GM19395 (cell line): ENCODE data around the gene IPPK.

Source experiments
- ATAC-seq: cut with Tn5 transposase; IDR thresholded peaks from one replicate; pipeline ENCODE4 v1.9.1; 2021; ENCODE audit warnings: mild to moderate bottlenecking, moderate library complexity; ENCODE audit not compliant: unreplicated experiment

Gene IPPK, protein sequence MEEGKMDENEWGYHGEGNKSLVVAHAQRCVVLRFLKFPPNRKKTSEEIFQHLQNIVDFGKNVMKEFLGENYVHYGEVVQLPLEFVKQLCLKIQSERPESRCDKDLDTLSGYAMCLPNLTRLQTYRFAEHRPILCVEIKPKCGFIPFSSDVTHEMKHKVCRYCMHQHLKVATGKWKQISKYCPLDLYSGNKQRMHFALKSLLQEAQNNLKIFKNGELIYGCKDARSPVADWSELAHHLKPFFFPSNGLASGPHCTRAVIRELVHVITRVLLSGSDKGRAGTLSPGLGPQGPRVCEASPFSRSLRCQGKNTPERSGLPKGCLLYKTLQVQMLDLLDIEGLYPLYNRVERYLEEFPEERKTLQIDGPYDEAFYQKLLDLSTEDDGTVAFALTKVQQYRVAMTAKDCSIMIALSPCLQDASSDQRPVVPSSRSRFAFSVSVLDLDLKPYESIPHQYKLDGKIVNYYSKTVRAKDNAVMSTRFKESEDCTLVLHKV

DNA sequence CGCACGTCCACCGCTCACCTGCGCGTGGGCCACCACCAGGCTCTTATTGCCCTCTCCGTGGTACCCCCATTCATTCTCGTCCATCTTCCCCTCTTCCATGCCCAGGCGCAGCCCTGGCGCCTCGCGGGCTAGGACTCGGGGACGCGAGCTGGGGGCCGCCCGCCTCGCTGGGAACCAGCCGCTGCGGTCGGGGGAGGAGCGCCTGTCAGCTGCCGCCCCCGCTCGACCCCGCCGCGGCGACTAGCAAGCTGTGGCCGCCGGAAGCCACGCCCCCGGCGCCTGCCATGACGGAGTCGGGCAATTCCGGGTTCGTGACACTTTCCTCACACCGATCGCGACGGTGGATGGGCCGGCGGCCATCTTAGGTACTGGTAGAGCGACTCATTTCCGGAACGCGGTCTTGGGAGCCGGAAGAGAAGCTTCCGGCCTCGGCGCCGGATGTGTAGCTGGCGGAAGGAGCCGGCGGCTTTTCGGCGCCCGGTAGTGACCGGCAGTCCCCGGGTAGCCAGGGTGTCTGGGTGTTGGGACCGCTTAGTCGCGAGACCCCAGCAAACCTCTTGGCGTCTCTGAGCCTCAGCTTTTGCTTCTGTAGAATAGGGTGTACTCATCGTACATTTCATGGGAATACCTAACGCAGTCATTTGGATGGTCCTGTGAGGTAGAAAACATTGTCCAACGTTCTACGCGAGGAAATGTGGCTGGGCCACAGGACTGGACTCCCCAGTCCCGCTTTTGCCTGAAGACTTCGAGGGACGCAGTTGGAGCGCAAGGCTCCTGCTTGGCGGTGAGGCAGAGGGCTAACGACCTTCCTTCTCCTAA, at the start of gene IPPK:
TSS of gene IPPK (minus strand) at position 242 of the 819 bp plus-strand sequence. CDS start at position 99, 143 bp downstream.
- peak; percentile 97 for ATAC-seq

DNA sequence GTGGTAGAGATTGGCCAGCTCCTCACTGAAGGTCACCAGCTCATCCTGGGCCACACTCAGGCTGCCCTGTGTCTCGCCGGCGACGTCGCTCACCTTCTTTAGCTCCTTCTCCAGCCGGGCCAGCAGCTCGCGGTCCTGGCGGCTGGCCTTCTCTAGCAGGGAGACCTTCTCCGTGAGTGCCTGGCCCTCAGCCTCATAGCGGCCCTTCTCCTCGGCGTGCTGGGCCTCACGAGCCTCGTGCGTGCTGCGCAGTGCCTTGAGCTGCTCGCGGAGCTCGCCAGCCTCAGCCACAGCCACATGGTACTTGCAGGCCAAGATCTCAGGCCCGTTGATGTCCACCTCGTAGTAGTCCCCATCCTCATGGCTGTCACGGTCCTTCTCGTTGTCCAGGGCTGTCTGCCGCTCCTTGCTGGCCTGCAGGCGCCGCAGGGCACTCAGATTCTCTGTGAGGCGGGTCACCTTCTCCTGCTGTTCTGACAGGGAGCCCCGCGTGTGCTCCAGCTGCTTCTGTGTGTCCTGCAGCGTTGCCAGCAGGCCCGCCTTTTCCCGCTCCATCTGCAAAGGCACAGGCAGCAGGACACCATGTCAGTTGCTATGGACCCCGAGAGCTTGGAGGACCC, 49.2 kb upstream of the IPPK start:
- no peak for ATAC-seq

DNA sequence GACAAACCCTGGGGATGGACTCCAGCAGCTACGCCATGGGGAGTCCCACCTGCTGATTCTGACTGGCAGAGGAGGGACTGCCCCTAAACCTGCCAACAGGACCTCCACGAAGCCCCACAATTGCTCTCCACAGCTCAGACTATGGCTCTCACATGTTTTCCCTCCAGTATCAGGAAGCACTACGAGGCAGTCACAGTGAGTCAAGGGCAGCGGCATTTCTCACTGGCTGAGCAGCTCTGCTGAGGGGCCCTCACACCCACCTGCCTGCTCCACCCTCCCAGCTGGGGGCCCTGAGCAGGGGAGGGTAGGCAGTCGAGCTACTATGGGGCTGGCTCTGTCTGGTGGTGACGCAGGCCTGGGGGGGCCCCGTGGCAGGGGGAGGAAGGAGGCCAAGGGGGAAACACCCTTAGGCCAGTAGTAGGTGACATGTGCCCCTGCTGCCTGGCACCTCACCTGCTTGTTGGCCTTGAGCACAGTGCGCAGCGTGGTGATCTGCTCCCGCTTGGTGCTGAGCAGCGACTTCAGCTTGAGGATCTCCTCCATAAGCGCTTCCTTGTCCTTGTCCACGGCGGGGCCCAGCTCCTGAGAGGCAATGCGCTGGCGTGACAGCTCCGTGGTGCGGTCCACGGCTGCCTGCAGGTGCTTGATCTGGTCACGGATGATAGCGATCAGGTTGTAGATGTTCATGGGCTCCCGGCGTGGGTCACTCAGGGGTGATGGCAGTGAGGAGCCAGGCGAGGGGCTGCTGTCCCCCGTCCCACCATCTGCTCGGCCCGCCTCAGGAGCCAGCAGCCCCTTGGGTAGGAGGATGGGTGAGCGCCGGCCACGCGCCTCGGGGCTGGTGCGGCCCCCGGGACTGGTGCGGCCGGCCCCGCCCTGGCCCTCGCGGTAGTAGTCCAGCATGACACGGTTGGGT, 48.4 kb upstream of the IPPK start:
- no peak for ATAC-seq

DNA sequence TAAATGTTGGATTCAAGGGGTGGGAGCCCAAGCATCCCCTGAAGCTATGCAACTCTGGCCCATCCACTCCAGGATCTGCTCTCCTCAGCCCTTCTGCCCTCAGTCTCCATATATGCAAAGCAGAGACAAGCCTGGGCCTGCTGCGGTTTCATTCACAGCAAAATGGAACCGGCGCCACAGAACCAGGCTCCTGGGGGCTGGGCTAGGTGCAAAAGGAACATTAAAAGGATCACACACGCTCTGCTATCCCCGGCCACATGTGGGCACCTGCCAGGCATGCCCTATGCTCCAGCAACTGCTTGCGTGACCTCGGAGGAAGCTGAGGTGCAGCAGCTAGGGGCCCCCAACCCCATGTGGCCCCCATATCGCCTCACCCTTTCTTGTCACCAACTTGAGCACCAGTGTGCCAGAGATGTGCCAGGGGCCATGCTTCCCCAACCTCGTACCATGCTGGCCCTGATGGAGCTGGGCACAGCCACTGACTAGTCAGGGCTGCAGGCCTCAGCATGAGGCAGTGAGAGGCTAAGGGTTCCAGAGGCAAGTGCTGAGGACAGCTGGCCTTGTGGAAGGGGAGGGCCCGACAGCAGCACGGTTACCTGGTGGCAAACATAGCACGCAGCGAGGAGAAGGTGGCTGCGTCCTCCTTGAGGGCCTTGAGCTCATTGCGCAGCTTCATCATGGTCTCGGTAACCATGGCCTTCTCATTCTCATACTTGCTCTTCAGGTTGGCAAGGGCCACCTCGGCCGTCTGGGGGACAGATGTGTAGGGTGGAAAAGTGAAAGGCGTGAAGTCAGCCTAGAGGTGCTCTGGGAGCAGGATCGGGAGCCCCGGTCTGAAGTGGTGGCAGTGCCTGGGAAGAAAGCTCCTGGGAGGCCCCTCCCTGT, 47.5 kb upstream of the IPPK start:
- ATAC-seq, result no peak

DNA sequence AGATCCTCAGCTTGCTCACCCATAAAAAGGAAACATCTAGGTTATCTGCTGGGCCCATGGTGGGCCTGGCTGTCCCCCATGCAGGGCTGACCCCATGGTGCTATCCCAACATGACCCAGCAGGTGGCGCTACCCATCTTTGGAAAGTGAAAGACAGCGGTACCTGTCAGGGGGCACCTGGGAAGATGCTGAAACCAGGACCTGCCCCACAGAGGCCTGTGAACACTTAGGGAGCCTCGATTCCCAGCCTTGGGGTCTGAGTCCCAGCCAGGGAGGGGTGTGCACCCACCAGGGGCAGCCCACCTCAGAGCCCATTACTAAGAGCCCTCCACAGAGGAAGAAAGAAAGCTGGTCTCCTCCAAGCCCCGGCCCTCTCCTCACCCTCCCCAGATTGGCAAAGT, 46.6 kb upstream of the IPPK start:
- ATAC-seq, result no peak

DNA sequence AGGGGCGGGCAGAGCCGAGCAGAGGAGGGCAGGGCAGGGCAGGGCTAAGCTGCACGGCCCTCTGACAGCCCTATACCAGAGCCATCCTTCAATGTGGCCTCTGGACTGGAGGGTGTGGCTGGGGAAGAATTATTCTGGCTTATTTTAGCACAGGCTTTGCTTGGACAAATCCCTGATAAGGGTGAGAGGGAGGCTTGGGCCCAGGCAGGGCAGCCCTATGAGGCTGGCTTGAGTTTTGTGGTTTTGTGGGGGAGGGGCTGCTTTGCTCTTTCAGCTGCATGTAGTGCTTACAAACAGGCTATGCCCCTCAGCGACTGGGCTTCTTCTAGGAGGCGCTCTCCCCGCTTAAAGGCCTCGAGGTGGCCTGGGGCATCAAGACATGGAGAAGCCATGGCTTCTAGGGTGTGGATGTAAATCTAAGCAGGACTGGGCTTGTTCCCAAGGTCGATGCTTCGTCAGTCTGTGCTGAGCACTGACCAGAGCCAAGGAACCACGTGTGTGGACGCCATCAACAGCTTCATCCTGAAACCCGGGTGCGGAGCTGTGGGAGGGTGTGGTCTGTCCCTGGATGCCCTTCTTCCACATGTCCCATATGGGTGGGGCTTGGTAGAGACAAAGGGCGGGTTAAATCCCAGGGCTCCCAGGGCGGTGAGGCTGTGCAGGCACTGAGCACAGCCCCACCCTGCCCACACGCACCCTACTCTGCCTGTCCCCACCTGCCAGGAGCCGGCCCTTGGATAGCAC, 45.7 kb upstream of the IPPK start:
- no peak for ATAC-seq

DNA sequence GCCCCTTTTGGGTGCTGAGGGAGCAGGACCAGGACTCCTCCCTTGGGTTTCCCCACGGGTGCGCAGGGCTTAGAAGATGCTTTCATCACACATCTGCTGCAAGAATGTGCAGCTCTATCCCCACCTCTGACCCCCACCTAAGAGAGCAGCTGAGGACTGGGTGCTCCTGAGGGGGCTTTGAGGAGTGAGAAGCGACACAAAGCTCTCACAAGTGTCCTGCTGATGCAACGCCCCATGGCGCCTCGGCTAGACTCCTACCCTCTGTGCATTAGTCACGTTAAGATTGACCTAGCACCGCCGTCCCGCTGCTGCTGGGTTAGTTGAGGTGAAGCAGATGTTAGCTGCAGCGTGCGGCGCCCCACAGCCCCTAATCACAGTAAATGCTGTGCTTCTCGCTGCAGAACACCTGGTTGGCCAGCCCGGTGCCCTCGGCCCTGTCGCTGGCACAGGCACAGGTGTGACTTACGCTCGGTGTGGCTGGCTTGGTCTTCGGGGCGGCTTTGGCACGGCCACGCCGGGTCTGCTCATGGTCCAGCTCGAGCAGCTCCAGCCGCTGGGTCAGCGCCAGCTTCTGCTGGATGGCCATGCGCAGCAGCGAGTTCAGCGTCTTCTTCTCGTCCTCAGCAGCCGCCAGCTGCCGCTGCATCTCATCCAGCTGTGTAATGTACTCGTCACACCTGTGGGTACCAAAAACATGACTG, 45.0 kb upstream of the IPPK start:
- ATAC-seq, result no peak

DNA sequence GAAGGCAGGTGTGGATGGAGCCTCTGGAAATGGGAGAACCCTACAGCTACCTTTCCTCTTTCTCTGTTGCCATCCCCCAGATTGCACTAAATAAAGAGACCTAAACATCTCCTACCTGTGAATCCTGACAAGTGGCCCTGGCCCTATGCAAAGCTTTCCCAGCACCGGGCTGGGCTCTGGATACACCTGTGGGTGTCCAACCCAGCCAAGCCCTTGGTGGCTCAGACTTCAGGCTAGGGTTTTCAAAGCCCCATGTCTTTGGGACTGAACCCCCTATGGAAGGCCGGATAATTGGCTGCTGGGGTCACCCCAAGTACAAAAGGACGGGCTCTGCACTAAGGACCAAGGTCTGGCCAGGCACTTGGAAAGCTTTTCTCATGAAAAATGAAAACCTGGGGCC, 44.1 kb upstream of the IPPK start:
- ATAC-seq, result no peak

DNA sequence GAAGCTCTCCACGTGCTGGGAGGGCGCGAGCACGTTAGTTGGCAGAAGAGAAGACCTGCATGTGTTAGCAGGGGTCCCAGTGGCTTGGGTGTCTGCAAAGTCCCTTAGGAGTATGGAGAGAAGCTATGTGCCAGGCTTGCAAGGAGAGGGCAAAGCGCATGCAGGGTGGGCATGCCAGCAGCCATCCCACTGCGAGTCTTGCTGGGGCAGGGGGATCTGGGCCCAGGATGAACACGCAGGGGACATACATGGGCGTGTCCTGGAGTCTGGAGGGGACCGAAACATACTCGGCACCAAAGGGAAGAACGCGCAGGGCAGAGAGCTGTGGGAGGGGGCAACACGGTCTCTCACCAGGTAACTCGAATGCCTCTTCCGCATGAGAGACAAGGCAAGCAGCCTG, 43.6 kb upstream of the IPPK start:
- ATAC-seq, result no peak

DNA sequence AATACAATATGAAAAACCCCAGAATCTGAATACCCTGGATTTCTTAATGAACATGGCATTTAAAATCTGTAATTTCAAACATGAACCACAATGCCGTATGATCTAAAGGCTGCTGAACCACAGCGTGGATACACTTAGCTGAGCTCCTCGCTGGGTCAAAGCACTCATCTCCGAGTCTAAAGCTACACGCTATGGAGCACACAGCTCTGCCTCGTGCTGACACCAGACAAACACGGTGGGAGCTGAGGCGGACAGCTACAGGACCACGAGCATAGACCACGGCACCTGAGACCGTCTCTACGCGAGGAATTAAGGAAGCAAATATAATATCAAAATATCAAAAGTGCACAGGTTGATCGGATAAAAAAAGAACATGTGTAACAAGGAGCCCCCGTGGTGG, 42.8 kb upstream of the IPPK start:
- ATAC-seq, result no peak

DNA sequence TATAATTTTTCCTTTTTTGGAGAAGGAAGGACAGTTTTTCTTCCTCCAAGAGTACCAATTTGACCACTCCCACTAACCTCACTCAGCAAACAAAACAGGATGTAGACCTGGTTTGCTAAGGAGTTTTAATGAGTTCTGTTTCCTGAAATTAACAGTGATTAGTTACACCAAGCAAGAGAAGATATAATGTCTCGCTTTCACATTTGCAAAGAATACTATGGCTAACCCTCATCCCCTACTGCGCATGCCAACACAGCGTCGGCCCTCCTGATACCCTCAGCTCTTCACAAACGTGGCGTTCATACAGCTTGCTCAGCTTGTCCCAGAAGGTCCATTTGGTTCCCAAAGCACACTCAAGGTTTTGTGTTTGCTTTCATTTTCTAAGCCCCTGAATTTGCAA, 41.9 kb upstream of the IPPK start:
- peak; percentile 50 for ATAC-seq

DNA sequence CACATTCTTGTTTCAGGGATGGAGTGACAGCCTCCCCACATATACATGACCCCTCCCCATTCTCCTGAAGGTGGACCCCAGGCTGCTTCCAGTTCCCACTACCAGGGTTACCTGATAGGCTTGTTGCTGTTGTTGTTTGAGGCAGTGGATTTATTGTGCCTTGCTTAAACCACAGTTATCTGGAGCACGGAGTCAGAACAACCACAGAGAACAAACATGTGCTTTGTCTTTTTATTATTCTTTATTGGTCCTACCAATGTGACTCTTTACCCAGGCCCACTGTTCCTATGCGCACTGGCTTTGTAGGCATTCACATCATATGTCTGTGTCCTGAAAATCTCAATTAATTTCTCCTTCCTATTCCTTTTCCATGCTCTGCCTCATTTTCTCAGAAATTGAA, 41.2 kb upstream of the IPPK start:
- ATAC-seq, result no peak

DNA sequence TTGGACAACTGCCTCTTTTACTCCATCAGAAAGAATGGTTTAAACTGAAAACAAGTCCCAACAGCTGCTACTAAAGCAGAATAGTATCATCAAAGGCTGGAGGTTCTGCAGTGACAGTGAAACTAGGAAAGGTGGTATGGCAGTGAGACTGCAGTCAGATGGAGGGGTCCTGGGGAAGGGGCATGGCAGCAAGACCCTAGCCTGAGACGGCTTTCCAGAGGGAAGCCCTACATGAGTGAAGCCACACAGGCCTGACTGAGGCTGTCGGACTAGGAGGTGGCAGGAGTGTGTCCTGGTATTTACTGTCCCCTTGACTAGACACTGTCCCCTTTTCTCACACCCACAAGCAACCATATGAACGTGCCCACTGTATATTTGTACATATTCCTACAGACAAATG, 40.4 kb upstream of the IPPK start:
- no peak for ATAC-seq

DNA sequence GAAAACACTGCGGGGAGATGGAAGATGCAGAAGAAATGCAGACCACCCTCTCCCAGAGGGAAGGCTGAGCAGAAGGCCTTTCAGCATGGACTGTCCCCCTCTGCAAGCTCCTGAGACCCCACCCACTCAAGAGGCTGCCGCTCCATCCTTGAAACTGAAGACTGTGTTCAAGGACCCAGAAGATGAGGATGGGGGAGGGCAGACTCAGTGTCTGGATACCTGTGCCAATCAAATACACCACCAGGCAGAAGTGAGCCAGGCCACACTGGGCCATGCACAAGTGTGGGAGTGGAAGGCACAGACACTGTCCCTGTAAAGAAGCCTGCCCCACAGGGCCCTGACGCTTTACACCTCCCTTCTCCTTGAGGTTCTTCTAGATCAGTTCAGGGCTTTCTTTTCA, 40.0 kb upstream of the IPPK start:
- ATAC-seq, result no peak

DNA sequence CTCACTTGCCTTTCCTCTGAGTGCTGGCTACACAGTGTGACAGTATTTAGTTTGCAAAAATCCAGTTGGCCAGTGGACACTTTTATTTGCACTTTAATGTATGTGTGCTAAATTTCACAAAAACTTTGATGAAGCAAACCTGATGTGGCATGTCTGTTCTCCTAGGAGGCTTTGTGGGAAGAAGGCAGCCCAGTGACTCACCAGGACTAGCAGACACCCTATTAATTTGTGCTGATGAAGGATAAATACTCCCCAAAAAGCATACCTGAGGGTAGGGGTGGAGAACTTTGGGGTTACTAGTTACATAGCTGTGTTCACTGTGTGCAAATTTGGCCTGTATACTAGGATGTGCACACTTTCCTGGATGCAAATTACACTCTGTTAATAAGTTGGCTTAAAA, 39.3 kb upstream of the IPPK start:
- no peak for ATAC-seq

DNA sequence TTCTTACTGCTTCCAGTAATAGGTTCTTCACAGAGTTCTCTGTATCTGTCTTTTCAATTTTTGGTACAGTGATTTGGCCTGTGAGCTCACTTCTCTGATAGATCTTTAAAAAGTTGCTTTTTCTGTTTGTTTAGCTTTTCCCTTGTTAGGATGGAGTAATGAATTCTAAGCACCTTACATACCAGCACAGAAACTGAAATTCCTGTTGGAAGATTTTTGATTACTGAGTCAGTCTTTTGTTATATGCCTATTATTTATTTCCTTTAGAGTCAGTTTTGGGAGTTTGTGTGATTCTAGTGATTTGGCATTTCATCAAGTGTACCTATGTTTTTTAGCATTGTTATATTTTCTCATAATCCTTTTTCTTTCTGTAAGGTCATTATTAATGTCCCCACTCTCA, 37.6 kb upstream of the IPPK start:
- ATAC-seq, result no peak

DNA sequence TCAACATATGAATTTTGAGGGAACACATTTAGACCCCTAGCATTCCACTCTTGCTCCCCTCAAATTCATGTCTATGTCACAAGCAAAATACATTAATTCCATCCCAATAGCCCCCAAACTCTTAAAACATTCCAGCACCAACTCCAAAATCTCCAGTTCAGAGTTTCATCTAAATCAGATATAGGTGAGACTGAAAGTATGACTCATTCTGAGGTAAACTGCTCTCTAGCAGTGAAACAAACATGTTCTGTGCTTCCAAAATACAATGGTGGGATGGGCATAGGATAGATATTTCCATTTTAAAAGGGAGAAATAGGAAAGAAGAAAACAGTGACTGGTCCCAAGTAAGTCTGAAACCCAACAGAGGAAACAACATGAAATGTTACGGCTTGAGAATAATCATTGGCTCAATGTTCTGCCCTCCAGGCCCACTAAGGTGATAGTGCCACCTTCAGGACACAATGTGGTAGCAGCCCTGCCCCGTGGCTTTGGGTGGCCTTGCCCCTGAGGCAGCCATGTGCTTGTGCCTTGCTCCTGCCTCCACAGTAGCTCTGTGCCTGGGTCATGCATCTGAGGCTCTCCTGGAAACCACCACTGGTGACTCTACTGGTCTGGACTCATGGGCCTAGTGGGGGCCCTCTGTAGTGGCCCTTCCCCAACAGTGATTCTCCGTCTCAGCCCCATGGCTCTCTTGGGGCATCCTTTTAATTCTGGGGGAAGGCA, 36.4 kb upstream of the IPPK start:
- ATAC-seq, result peak; percentile 62

DNA sequence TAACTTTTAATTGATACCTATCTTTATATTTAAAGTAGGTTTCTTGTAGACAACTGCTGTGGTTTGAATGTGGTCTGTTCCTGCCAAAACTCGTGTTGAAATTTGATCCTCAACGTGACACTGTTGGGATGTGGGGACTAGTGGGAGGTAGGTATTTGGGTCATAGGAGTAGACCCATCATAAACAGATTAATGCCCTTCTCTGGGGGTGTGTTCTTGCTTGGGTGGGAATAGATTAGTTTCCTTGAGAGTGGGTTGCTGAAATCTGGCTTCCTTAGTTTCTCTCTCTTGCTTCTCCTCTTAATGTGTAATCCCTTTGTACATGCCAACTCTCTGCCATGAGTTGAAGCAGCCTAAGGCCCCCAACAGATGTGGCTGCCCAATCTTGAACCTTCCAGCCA, 34.6 kb upstream of the IPPK start:
- ATAC-seq, result no peak
